ENCODE data around the gene USP22. TPM values are rescaled to one million over a fixed set of nuclear protein-coding genes. Genes with fewer than 3 reads are reported as not detected.

The USP22 gene
- total RNA-seq, 1 experiment from 2014 or later = 210 TPM

DNA sequence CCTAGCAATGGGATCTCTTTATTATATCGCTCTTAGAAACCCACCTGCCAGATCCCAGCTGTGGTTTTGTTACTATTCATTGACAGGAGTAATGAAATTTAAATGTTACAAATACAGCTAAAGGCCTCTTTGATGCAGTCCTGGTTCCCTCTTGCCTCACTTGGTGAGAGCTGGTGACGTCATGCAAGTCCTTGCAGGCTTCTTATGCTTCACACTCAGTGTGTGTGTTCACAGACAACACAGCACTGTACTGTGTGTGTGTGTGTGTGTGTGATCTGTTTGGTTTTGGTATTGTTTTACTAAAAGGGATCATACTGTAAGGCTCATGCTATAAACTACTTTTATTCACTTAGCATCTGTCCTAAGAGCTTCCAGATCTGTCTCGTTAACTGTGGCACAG lies 75.0 kb downstream of the USP22 start:
- ChIA-PET CTCF (no interaction called here), RAD21 (ENCODE audit: low non-redundant PET in 1 of 2, low total read pairs in 2 of 2, uncharacterized antibody in 2 of 2, unreplicated experiment in 2 of 2) (no interaction called here), POLR2A (no interaction called here)
- H3K9me3 ChIP-seq (ENCODE audit: control insufficient read depth in 1 of 2, insufficient read depth in 1 of 2, low read depth in 1 of 2, low read length in 2 of 2) = no peaks in the 10 kb centered on the region
- no peaks in the 10 kb centered on the region for H4K20me1 ChIP-seq (ENCODE audit: insufficient read depth)
- H3K4me3 ChIP-seq (replicated peaks in 1 of 2; ENCODE audit: low read depth in 1 of 2, low read length in 2 of 2) = no peak overlapping the region
- no peak overlapping the region for H3K9ac ChIP-seq (ENCODE audit: low read length)
- no peak overlapping the region for H3K27ac ChIP-seq (ENCODE audit: low read depth, low read length)
- no peaks in the 10 kb centered on the region for H3K4me1 ChIP-seq (ENCODE audit: control insufficient read depth in 1 of 2, insufficient read depth in 2 of 2, low read length in 2 of 2)
- BruUV-seq (replicated peaks) = no TSS peak
- no peak overlapping the region for H2AFZ ChIP-seq (ENCODE audit: low read depth, low read length, poor library complexity, severe bottlenecking)
- TF ChIP-seq POLR2AphosphoS5 (IDR thresholded peaks at IDR 0.05; ENCODE audit: low read depth, low read length) (no peak), FOSL1 (IDR thresholded peaks at IDR 0.05; ENCODE audit: low read depth) (no peak)
- H3K9me2 ChIP-seq (ENCODE audit: insufficient read depth) = no peaks in the 10 kb centered on the region
- DNase-seq (ENCODE audit: low read depth, low spot score) = no peak
- H3K36me3 ChIP-seq (ENCODE audit: control insufficient read depth in 1 of 2, insufficient read depth in 2 of 2, low read length in 2 of 2) = no peaks in the 10 kb centered on the region
- intact Hi-C loops (cut with micrococcal nuclease) = no loop called here
- peaks cover 18% of the 10 kb centered on the region; the same call in 1 of the 2 replicates for H3K27me3 ChIP-seq (ENCODE audit: insufficient read depth, low read length)
- H3K4me2 ChIP-seq (ENCODE audit: low read length) = no peak overlapping the region
- no peak for ATAC-seq
- no peaks in the 10 kb centered on the region for H3K79me2 ChIP-seq (ENCODE audit: insufficient read depth, low read length)

DNA sequence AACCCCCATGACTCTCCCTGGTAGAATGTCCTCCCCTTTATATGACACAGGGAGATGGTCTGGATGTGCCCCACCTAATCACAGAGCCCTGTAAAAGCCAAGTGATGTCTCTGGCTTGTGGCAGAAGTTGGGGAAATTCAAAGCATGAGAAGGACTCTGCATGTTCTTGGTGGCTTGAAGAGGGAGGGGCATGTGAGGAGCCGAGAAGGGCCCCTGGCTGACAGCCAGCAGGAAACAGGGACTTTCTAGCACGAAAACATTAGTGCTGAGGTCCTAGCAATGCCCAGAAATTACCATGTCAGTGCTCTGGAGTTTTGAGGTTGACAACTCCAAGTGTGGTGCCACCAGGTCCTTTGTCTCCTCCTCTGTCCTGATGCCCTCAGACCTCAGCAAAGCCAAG lies 75.9 kb downstream of the USP22 start:
- Histone ChIP-seq H3K79me2 (ENCODE audit: insufficient read depth, low read length) (no peaks in the 10 kb centered on the region), H4K20me1 (ENCODE audit: insufficient read depth) (no peaks in the 10 kb centered on the region), H3K4me2 (ENCODE audit: low read length) (no peak overlapping the region), H3K27me3 (ENCODE audit: insufficient read depth, low read length) (peaks cover 24% of the 10 kb centered on the region; the same call in 1 of the 2 replicates), H3K9me2 (ENCODE audit: insufficient read depth) (no peaks in the 10 kb centered on the region), H3K9me3 (ENCODE audit: control insufficient read depth in 1 of 2, insufficient read depth in 1 of 2, low read depth in 1 of 2, low read length in 2 of 2) (no peaks in the 10 kb centered on the region), H3K27ac (ENCODE audit: low read depth, low read length) (no peak overlapping the region), H3K4me1 (ENCODE audit: control insufficient read depth in 1 of 2, insufficient read depth in 2 of 2, low read length in 2 of 2) (no peaks in the 10 kb centered on the region), H2AFZ (ENCODE audit: low read depth, low read length, poor library complexity, severe bottlenecking) (no peak overlapping the region), H3K4me3 (replicated peaks in 1 of 2; ENCODE audit: low read depth in 1 of 2, low read length in 2 of 2) (no peak overlapping the region), H3K9ac (ENCODE audit: low read length) (no peak overlapping the region), H3K36me3 (ENCODE audit: control insufficient read depth in 1 of 2, insufficient read depth in 2 of 2, low read length in 2 of 2) (no peaks in the 10 kb centered on the region)
- ChIA-PET POLR2A (no interaction called here), RAD21 (ENCODE audit: low non-redundant PET in 1 of 2, low total read pairs in 2 of 2, uncharacterized antibody in 2 of 2, unreplicated experiment in 2 of 2) (no interaction called here), CTCF (no interaction called here)
- BruUV-seq (replicated peaks) = no TSS peak
- ATAC-seq (no peak), DNase-seq (ENCODE audit: low read depth, low spot score) (no peak)
- TF ChIP-seq, protein P1, sequence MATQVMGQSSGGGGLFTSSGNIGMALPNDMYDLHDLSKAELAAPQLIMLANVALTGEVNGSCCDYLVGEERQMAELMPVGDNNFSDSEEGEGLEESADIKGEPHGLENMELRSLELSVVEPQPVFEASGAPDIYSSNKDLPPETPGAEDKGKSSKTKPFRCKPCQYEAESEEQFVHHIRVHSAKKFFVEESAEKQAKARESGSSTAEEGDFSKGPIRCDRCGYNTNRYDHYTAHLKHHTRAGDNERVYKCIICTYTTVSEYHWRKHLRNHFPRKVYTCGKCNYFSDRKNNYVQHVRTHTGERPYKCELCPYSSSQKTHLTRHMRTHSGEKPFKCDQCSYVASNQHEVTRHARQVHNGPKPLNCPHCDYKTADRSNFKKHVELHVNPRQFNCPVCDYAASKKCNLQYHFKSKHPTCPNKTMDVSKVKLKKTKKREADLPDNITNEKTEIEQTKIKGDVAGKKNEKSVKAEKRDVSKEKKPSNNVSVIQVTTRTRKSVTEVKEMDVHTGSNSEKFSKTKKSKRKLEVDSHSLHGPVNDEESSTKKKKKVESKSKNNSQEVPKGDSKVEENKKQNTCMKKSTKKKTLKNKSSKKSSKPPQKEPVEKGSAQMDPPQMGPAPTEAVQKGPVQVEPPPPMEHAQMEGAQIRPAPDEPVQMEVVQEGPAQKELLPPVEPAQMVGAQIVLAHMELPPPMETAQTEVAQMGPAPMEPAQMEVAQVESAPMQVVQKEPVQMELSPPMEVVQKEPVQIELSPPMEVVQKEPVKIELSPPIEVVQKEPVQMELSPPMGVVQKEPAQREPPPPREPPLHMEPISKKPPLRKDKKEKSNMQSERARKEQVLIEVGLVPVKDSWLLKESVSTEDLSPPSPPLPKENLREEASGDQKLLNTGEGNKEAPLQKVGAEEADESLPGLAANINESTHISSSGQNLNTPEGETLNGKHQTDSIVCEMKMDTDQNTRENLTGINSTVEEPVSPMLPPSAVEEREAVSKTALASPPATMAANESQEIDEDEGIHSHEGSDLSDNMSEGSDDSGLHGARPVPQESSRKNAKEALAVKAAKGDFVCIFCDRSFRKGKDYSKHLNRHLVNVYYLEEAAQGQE (IDR thresholded peaks at IDR 0.05; ENCODE audit: low read depth) = no peak
- no peak for TF ChIP-seq ZFX (IDR thresholded peaks at IDR 0.05)
- TF ChIP-seq EGR1 (IDR thresholded peaks at IDR 0.05; ENCODE audit: low read depth) = no peak
- TF ChIP-seq POLR2AphosphoS5 (IDR thresholded peaks at IDR 0.05; ENCODE audit: low read depth, low read length) = no peak
- no peak for TF ChIP-seq POLR2A (IDR thresholded peaks at IDR 0.05; ENCODE audit: borderline replicate concordance, extremely low read depth, insufficient read depth, insufficient read length)
- no peak for TF ChIP-seq SIN3A (IDR thresholded peaks at IDR 0.05; ENCODE audit: low read depth)
- TF ChIP-seq EZH2phosphoT487 (IDR thresholded peaks at IDR 0.05; ENCODE audit: borderline replicate concordance) = no peak
- no peak for TF ChIP-seq ELF1 (IDR thresholded peaks at IDR 0.05; ENCODE audit: borderline replicate concordance, low read depth)
- no peak for TF ChIP-seq JUND (IDR thresholded peaks at IDR 0.05)
- intact Hi-C loops (cut with micrococcal nuclease) = no loop called here
